Thymus (tissue), 11 donors: ENCODE measurements around the gene PCF11. TPM values are rescaled to one million over a fixed set of nuclear protein-coding genes. Genes with fewer than 3 reads are reported as not detected.
"Not testable (repeated sequence)": the region's sequence is repeated elsewhere in the genome, so short reads cannot be mapped to it uniquely, and the experiment has no call there.

Source experiments
- DNase-seq, 9 donors: peaks; one replicate each; pipeline ENCODE4 v3.0.0-alpha.2; 2013; ENCODE audit warnings: low spot score in 9 of 9, low read depth in 6 of 9, missing footprints in 1 of 9
- H3K27ac ChIP-seq, 2 donors: one replicate each; pipeline ENCODE4 v1.5.1; 2013; ENCODE audit warnings: control low read depth in 1 of 2, low read depth in 1 of 2, low read length in 1 of 2, mild to moderate bottlenecking in 1 of 2, moderate library complexity in 1 of 2
- H3K27me3 ChIP-seq, 2 donors: one replicate each; pipeline ENCODE4 v1.5.1; 2013; ENCODE audit warnings: low read length in 1 of 2; ENCODE audit not compliant: control insufficient read depth in 2 of 2, insufficient read depth in 1 of 2
- H3K36me3 ChIP-seq, 2 donors: one replicate each; pipeline ENCODE4 v1.5.1; 2013; ENCODE audit warnings: low read length in 1 of 2, mild to moderate bottlenecking in 1 of 2, moderate library complexity in 1 of 2; ENCODE audit not compliant: control insufficient read depth in 2 of 2, insufficient read depth in 2 of 2
- H3K4me1 ChIP-seq, 2 donors: one replicate each; pipeline ENCODE4 v1.5.1; 2013; ENCODE audit warnings: low read length in 2 of 2; ENCODE audit not compliant: control insufficient read depth in 2 of 2, insufficient read depth in 2 of 2
- H3K4me3 ChIP-seq, 2 donors: one replicate each; pipeline ENCODE4 v1.5.1; 2013; ENCODE audit warnings: low read length in 2 of 2, control low read depth in 1 of 2, mild to moderate bottlenecking in 1 of 2
- H3K9me3 ChIP-seq, 2 donors: one replicate each; pipeline ENCODE4 v1.5.1; 2013; ENCODE audit warnings: low read length in 1 of 2, mild to moderate bottlenecking in 1 of 2; ENCODE audit not compliant: control insufficient read depth in 2 of 2, insufficient read depth in 1 of 2
- WGBS: extraction: QIAGEN DNeasy Blood & Tissue Kit; methylation state at CpG from one replicate; pipeline ENCODE4 v1.1.7; 2013; 5-methylcytosine and 5-hydroxymethylcytosine counted together
- polyA plus RNA-seq: library from polyadenylated mRNA; stranded (reverse); fragments of 200-250 nt; gene quantifications from one replicate; pipeline ENCODE4 v1.2.3, GENCODE V29; 2013
- total RNA-seq: library from RNA; stranded (reverse); fragments of 120-200 nt; gene quantifications from one replicate; pipeline ENCODE4 v1.2.4, GENCODE V29; 2013
- donor health status: healthy.

PCF11 gene
- total and polyA plus RNA-seq, 2 donors, result 51.8 to 62.8 TPM

DNA sequence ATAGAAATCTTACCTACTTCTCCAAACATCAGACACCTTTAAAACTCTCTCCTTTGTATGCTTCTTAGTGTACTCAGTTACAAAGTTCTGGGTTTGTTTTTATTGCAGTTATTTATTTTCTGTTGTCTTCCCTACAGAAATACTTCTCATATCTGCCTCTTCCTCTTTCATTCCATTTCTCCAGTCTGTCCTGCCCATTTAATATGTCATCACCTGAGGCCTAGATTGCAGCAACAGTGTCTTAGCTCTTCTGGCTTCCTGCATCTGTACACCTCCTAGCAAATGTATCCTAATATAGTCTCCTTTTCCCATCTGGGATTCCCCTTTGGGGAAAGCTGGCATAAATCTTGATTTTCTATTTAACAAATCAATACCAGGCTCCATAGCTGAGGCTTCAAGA, 34.9 kb upstream of the PCF11 start:
- DNase-seq, result no peak
- Histone ChIP-seq H3K27ac (no peak overlapping the region), H3K4me3 (no peak overlapping the region), H3K9me3 (no peaks in the 10 kb centered on the region), H3K4me1 (peaks cover 0 to under 1% of the 10 kb centered on the region in 2 donors), H3K27me3 (no peaks in the 10 kb centered on the region), H3K36me3 (no peaks in the 10 kb centered on the region)

DNA sequence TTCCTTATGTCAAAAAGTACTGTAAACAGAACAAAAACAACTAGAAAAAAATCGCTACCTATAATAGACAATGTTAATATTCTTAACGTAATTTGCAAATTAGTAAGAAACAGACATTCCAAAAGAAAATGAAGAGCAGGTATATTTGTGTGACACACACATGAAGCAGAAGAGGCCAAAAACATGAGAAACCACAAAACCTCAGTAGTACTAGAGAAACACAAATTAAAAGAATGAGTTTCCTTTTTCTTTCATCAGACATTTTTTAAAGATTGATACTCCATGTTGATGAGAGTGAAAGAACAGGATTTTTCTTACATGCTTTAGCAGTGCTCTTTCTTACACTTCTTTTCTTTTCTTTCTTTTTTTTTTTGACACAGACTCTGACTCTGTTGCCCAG, 34.2 kb upstream of the PCF11 start:
- Histone ChIP-seq H3K36me3 (no peaks in the 10 kb centered on the region), H3K27me3 (no peaks in the 10 kb centered on the region), H3K9me3 (no peaks in the 10 kb centered on the region), H3K4me1 (no peaks in the 10 kb centered on the region), H3K27ac (no peak overlapping the region), H3K4me3 (no peak overlapping the region)
- no peak for DNase-seq
- 97% methylated on average over 2 of the region's 2 CpGs for WGBS

DNA sequence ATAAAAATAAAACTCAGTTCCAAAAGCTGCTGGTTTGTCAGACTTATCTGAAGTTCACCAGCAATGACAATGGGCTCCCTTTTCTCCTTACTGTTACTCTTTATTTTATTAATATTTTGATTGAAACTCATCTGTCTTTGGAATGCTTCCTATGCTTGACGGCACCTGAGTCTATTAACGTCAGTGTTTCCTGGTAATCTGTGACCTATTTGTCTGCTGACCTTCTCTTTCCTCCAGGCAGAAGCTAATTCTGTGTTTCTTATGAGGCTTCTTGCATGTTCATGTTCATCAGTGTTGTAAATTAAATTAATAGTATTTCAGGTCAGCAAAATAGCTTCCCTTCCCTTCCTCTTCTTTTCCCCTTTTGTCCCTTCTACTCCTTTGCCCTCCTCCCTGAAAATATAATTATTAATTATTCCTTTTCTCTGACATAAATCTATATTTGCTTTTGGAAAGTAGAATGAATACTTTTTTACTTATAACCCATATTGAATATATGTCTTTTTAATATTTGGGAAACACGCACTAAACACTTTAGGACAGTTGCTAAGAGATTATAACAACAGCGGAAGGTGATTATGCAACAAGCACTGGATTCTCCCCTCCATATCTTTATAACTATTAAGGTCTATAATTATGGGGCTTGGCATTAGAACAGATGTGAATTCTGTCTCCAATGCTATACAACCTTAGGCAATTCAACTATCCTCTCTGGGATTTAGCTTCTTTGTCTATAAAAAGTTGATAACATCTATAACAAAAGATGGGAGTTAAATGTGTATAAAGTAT, 32.1 kb upstream of the PCF11 start:
- Histone ChIP-seq H3K4me3 (no peak overlapping the region), H3K27me3 (no peaks in the 10 kb centered on the region), H3K9me3 (no peaks in the 10 kb centered on the region), H3K4me1 (no peaks in the 10 kb centered on the region), H3K36me3 (no peaks in the 10 kb centered on the region), H3K27ac (no peak overlapping the region)
- 93% methylated on average over 4 of the region's 4 CpGs for WGBS
- DNase-seq, result no peak

DNA sequence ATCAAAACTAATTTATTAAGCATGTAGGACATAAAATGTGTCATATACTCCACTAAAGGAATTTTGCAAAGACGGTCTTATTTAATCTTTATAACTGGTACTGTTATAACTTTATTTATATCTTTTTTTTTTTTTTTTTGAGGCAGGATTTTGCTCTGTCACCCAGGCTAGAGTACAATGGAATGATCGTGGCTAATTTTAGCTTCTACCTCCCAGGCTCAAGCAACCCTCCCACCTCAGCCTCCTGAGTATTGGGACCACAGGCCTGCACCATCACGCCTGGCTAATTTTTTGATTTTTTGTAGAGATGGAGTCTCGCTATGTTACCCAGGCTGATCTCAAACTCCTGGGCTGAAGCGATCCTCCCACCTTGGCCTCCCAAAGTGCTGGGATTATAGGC, 31.4 kb upstream of the PCF11 start:
- WGBS, result 96% methylated on average over 5 of the region's 5 CpGs
- no peaks in the 10 kb centered on the region for H3K36me3 ChIP-seq
- DNase-seq, result no peak
- no peaks in the 10 kb centered on the region for H3K27me3 ChIP-seq
- H3K27ac ChIP-seq, result no peak overlapping the region
- H3K9me3 ChIP-seq, result no peaks in the 10 kb centered on the region
- H3K4me3 ChIP-seq, result no peak overlapping the region
- no peaks in the 10 kb centered on the region for H3K4me1 ChIP-seq

DNA sequence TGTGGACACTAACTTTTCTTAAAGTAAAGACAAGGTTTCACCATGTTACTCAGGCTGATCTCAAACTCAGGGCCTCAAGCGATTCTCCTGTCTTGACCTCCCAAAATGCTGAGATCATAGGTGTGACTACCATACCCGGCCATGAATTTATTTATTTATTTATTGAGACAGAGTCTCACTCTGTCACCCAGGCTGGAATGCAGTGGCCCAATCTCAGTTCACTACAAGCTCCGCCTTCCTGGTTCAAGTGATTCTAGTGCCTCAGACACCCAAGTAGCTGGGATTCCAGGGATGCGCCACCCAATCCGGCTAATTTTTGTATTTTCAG, 29.7 kb upstream of the PCF11 start:
- Histone ChIP-seq H3K4me1 (no peaks in the 10 kb centered on the region), H3K36me3 (no peaks in the 10 kb centered on the region), H3K27me3 (no peaks in the 10 kb centered on the region), H3K4me3 (no peak overlapping the region), H3K9me3 (no peaks in the 10 kb centered on the region), H3K27ac (no peak overlapping the region)
- 97% methylated on average over 5 of the region's 5 CpGs for WGBS
- no peak for DNase-seq

DNA sequence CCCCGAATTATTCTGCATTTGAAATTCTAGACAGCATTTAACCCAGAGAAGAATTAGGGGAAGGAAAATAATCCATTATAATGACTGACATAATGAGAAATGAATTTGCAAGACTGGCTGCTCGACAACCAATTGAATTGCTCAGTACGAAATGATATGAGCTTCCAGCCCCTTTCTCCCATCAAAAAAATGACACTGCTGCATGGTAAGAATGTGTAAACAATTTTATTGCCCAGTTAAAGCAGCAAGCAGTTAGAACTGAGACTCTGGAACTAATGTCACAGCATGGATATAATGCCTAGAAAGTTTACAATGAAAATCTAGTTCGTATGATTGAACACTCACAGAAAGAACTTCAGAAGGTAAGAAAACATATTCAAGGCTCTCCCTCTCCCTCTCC, 24.7 kb upstream of the PCF11 start:
- Histone ChIP-seq H3K27ac (no peak overlapping the region), H3K4me3 (no peak overlapping the region), H3K36me3 (no peaks in the 10 kb centered on the region), H3K27me3 (no peaks in the 10 kb centered on the region), H3K4me1 (no peaks in the 10 kb centered on the region), H3K9me3 (no peaks in the 10 kb centered on the region)
- no peak for DNase-seq
- WGBS, result 91% methylated on average over 4 of the region's 4 CpGs

DNA sequence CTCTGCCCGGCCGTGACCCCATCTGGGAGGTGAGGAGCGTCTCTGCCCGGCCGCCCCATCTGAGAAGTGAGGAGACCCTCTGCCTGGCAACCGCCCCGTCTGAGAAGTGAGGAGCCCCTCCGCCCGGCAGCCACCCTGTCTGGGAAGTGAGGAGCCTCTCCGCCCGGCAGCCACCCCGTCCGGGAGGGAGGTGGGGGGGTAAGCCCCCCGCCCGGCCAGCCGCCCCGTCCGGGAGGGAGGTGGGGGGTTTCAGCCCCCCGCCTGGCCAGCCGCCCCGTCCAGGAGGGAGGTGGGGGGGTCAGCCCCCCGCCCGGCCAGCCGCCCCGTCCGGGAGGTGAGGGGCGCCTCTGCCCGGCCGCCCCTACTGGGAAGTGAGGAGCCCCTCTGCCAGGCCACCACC, 23.7 kb upstream of the PCF11 start:
- H3K27ac ChIP-seq, H3K27me3 ChIP-seq, H3K4me3 ChIP-seq, H3K4me1 ChIP-seq, H3K9me3 ChIP-seq, DNase-seq, H3K36me3 ChIP-seq: not testable (repeated sequence)
- 97% methylated on average over 17 of the region's 29 CpGs for WGBS

DNA sequence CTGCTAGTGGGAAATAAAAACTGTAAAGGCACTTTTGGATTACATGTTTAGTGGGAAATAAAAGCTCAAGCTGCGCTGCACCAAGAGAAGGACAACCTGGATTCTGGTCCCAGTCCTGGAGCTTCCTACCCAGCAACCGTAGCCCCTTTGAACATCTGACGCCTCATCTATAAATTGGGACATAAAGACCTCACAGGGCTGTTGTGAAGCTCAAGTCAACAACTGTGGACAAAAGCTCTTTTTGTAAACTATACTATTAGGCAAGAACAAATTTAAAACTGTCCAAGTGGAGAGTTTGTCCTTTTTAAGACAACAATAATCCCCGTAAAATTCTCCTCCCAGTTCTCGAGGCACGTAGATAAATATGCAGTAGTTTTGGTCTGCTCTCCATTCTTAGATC, 17.6 kb upstream of the PCF11 start:
- Histone ChIP-seq H3K27me3 (no peaks in the 10 kb centered on the region), H3K4me1 (no peaks in the 10 kb centered on the region), H3K9me3 (no peaks in the 10 kb centered on the region), H3K4me3 (no peak overlapping the region), H3K27ac (no peak overlapping the region), H3K36me3 (no peaks in the 10 kb centered on the region)
- DNase-seq, result no peak
- WGBS, result 97% methylated on average over 6 of the region's 6 CpGs

DNA sequence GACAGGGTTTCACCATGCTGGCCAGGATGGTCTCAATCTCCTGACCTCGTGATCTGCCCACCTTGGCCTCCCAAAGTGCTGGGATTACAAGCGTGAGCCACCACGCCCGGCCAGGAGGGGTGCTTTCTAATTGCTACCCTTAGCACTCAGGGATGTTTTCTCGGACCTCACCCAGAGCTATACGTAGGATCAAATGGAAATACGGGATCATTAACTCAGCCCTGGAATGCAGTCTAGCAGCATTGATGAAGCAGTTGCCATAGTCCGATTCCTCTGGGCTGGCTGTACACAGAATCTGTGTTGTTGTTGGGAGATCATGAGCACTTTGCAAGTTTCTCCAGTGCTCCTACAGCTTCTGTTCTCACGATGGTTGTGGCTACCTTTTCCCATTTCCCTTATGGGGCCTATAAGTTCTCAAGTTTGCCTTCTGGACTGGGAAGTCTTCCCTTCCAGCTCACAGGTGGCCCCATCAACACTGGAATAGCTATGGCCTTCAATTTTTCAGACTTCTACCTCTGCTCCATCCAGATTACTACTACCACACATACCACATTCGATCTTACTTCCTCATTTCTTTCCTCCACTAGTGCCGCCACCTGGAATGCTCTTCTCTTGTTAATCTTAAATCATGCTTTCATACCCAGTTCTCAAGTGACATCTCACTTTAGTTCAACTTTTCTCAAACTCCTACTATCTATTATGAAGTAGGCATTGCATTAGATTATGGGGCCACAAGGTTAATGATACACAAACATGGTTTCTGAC, 16.1 kb upstream of the PCF11 start:
- Histone ChIP-seq H3K9me3 (no peaks in the 10 kb centered on the region), H3K4me1 (no peaks in the 10 kb centered on the region), H3K4me3 (no peak overlapping the region), H3K36me3 (no peaks in the 10 kb centered on the region), H3K27ac (no peak overlapping the region), H3K27me3 (no peaks in the 10 kb centered on the region)
- DNase-seq, result no peak
- 87% methylated on average over 11 of the region's 11 CpGs for WGBS
